GM23338 (cell line): ENCODE results near the gene PNPLA1. TPM values are rescaled to one million over a fixed set of nuclear protein-coding genes. Genes with fewer than 3 reads are reported as not detected.
A peak's percentile ranks its signal among the peaks of the same experiment; 100 is the strongest.

ENCODE experiments used
- ATAC-seq: fragments of 200-7000 bp; cut with Tn5 transposase; 3 replicates; pipeline ENCODE4 v1.9.1; 2020
- DNase-seq: peaks from one replicate; pipeline ENCODE4 v3.0.0-alpha.2; 2015; ENCODE audit warnings: low spot score
- H2AFZ ChIP-seq: fragments of 200-600 bp; sonication (generic); 2 replicates; pipeline ENCODE4 v1.8.0; 2016; ENCODE audit warnings: antibody characterized with exemption, mild to moderate bottlenecking, moderate library complexity
- H3F3A ChIP-seq: fragments of 200-600 bp; sonication (generic); replicated peaks from 2 replicates; pipeline ENCODE4 v1.8.0; 2017; ENCODE audit warnings: antibody characterized with exemption, mixed run types, low read depth
- H3K27ac ChIP-seq: fragments of 200-600 bp; sonication (generic); 2 replicates; pipeline ENCODE4 v1.6.1; 2016; ENCODE audit warnings: low read depth
- H3K27me3 ChIP-seq: fragments of 200-600 bp; sonication (generic); 2 replicates; pipeline ENCODE4 v1.8.0; 2016; ENCODE audit warnings: mild to moderate bottlenecking, mixed run types, moderate library complexity; ENCODE audit not compliant: insufficient read depth
- H3K36me3 ChIP-seq: fragments of 200-600 bp; sonication (generic); 2 replicates; pipeline ENCODE4 v1.8.0; 2016; ENCODE audit warnings: mild to moderate bottlenecking; ENCODE audit not compliant: insufficient read depth
- H3K4me1 ChIP-seq: fragments of 200-600 bp; sonication (generic); 2 replicates; pipeline ENCODE4 v1.8.0; 2016; ENCODE audit warnings: mild to moderate bottlenecking, moderate library complexity; ENCODE audit not compliant: insufficient read depth
- H3K4me2 ChIP-seq: fragments of 200-600 bp; sonication (generic); 2 replicates; pipeline ENCODE4 v1.7.1; 2017; ENCODE audit warnings: mixed run types
- H3K4me3 ChIP-seq: fragments of 200-600 bp; sonication (generic); 2 replicates; pipeline ENCODE4 v1.6.1; 2016; ENCODE audit warnings: mixed run types
- H3K79me2 ChIP-seq: fragments of 200-600 bp; sonication (generic); replicated peaks from 2 replicates; pipeline ENCODE4 v1.8.0; 2017; ENCODE audit warnings: mild to moderate bottlenecking; ENCODE audit not compliant: insufficient read depth
- H3K9me2 ChIP-seq: fragments of 200-600 bp; sonication (generic); 2 replicates; pipeline ENCODE4 v1.8.0; 2017; ENCODE audit not compliant: insufficient read depth
- H4K20me1 ChIP-seq: fragments of 200-600 bp; sonication (generic); replicated peaks from 2 replicates; pipeline ENCODE4 v1.8.0; 2017; ENCODE audit warnings: mild to moderate bottlenecking; ENCODE audit not compliant: insufficient read depth
- H3K27ac Mint-ChIP-seq: 2 replicates; pipeline ENCODE4 v1.8.0; 2020; ENCODE audit warnings: inconsistent platforms, mild to moderate bottlenecking, moderate library complexity, mixed read lengths
- H3K27me3 Mint-ChIP-seq: 3 replicates; pipeline ENCODE4 v1.8.0; 2022; ENCODE audit warnings: low read depth, mild to moderate bottlenecking, moderate library complexity, mixed read lengths, inconsistent platforms; ENCODE audit not compliant: insufficient read depth, poor library complexity
- H3K36me3 Mint-ChIP-seq: 3 replicates; pipeline ENCODE4 v1.8.0; 2021; ENCODE audit warnings: low read depth, mild to moderate bottlenecking, inconsistent platforms, moderate library complexity, mixed read lengths
- H3K4me1 Mint-ChIP-seq: 3 replicates; pipeline ENCODE4 v1.8.0; 2020; ENCODE audit warnings: mild to moderate bottlenecking, inconsistent platforms, mixed read lengths
- H3K4me3 Mint-ChIP-seq: 3 replicates; pipeline ENCODE4 v1.8.0; 2021; ENCODE audit warnings: moderate library complexity, mild to moderate bottlenecking, inconsistent platforms, mixed read lengths
- H3K9me3 Mint-ChIP-seq: 3 replicates; pipeline ENCODE4 v1.8.0; 2020; ENCODE audit warnings: moderate library complexity, mild to moderate bottlenecking, inconsistent platforms, mixed read lengths
- EZH2 ChIP-seq: fragments of 200-600 bp; sonication (generic); IDR thresholded peaks from one replicate; pipeline ENCODE4 v1.8.0; 2017; ENCODE audit warnings: antibody characterized with exemption, mild to moderate bottlenecking, low read depth; ENCODE audit not compliant: unreplicated experiment
- JUNB ChIP-seq: IDR thresholded peaks from one replicate; pipeline ENCODE4 v1.6.1; 2016; ENCODE audit warnings: antibody characterized with exemption; ENCODE audit not compliant: unreplicated experiment
- NANOG ChIP-seq: IDR thresholded peaks from 2 replicates; pipeline ENCODE4 v1.6.1; 2016; ENCODE audit warnings: antibody characterized with exemption, borderline replicate concordance
- POLR2AphosphoS5 ChIP-seq: IDR thresholded peaks from 2 replicates; pipeline ENCODE4 v1.6.1; 2016; ENCODE audit warnings: antibody characterized with exemption, low read depth
- STAT1 ChIP-seq: IDR thresholded peaks from one replicate; pipeline ENCODE4 v1.6.1; 2016; ENCODE audit warnings: antibody characterized with exemption; ENCODE audit not compliant: unreplicated experiment
- ZNF114 ChIP-seq: fragments of 250-450 bp; sonication (Bioruptor Pico); IDR thresholded peaks from 2 replicates; pipeline ENCODE4 v1.5.0; 2020; ENCODE audit warnings: mild to moderate bottlenecking, moderate library complexity
- ZNF331 ChIP-seq: fragments of 250-450 bp; sonication (Bioruptor Pico); IDR thresholded peaks from 2 replicates; pipeline ENCODE4 v1.5.0; 2020; ENCODE audit warnings: low read depth, mild to moderate bottlenecking, moderate library complexity
- polyA plus RNA-seq: library from polyadenylated mRNA; unstranded; fragments of >200 nt; fragmentation: Nextera tagmentation; extraction: Ambion mirVana; gene quantifications from 2 replicates; pipeline ENCODE4 v1.2.1, GENCODE V29; 2016
- total RNA-seq: library from RNA; depleted of rRNA; stranded (reverse); fragments of >200 nt; shearing (Covaris generic); gene quantifications from 2 replicates; pipeline ENCODE4 v1.2.3, GENCODE V29; 2014
- TF ChIP-seq, protein P1 (sequence below): IDR thresholded peaks from 2 replicates; pipeline ENCODE4 v1.6.1; 2016; ENCODE audit warnings: antibody characterized with exemption
- TF ChIP-seq, protein P2 (sequence below): fragments of 250-450 bp; sonication (Bioruptor Pico); IDR thresholded peaks from 2 replicates; pipeline ENCODE4 v1.5.0; 2020; ENCODE audit warnings: mild to moderate bottlenecking, moderate library complexity
- TF ChIP-seq, protein P3 (sequence below): IDR thresholded peaks from one replicate; pipeline ENCODE4 v1.6.1; 2018; ENCODE audit warnings: antibody characterized with exemption; ENCODE audit not compliant: unreplicated experiment

Gene PNPLA1
- total and polyA plus RNA-seq, 2 experiments from 2014 or later, result not detected

DNA sequence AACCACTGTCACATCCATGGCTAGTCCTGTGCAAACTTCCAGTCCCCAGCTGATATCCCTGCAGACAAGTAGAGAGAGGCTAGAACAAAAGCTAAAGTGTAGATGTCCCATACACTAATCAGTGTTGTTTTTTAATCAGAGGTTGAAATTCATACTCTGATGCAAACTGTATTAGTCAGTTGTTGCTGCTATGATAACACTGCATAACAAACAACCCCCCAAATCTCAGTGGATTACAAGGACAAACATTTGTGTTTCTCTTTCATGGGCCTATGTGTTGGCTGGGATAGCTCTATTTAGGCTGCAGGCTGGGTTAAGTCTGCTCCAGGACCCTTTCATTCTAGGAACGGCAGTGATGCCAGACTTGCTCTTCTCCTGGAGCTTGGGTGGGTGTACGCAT, 40.0 kb downstream of the PNPLA1 start:
- H4K20me1 ChIP-seq, result no peaks in the 10 kb centered on the region
- TF ChIP-seq ZNF114 (CRISPR knock-in tag), result no peak
- TF ChIP-seq ZNF331, result no peak
- no peak for TF ChIP-seq JUNB
- TF ChIP-seq EZH2, result no peak
- no peak overlapping the region for H3K4me3 Mint-ChIP-seq
- H3K9me2 ChIP-seq, result no peaks in the 10 kb centered on the region
- H3K27me3 ChIP-seq, result no peaks in the 10 kb centered on the region
- peaks cover 13% of the 10 kb centered on the region; the same call in 2 of the 3 replicates for H3K4me1 Mint-ChIP-seq
- DNase-seq (no peak), ATAC-seq (no peak)
- H3K79me2 ChIP-seq, result no peaks in the 10 kb centered on the region
- peaks cover 5% of the 10 kb centered on the region; the same call in 1 of the 2 replicates for H3K4me1 ChIP-seq
- H3K4me3 ChIP-seq, result no peak overlapping the region
- no peaks in the 10 kb centered on the region for H3K9me3 Mint-ChIP-seq
- H3K36me3 ChIP-seq, result no peaks in the 10 kb centered on the region
- 0 out of 3 replicates have a peak, but pooled peaks cover 3% of the 10 kb centered on the region for H3K36me3 Mint-ChIP-seq
- H2AFZ ChIP-seq, result no peak overlapping the region
- no peak overlapping the region for H3K27ac Mint-ChIP-seq
- no peak overlapping the region for H3K4me2 ChIP-seq
- H3K27me3 Mint-ChIP-seq, result peaks cover 1% of the 10 kb centered on the region
- H3F3A ChIP-seq, result no peaks in the 10 kb centered on the region
- H3K27ac ChIP-seq, result no peak overlapping the region

DNA sequence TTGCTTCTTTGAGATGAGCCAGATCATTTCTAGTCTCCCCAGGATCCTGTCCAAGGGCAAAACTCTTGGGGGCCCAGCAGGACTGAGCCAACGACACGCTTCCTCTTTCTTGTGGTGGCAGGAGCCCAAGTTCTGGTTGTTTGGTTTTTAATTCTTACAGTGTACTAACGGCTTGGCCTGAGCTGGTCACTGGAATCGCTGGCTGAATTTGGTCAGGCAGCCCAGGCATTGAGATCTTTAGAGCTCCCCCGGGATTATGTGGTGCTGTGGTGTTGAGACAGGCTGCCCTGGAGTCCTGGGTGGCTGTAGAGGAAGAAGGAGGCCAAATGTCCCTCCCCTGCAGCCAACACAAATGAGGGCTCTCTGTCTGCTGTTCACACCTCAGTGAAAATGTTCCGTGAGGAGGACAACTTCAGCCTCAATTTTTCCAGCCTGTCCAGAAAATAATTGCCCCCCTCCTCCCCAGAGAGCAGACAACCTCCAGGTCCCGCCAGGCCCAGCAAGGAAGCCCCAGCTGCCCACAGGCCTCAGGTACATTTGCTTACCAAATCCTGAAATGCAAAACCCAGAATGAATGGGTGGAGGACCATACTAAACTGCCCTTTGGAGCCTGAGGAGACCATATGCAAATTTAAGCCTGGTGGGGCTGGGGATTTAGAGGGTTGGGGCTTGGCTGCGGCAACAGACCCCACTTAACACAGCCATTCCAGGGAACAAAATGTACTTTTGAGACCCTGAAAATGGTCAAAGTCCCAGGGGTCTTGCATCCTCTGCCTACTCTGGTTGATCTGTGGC, 43.2 kb downstream of the PNPLA1 start:
- no peak for DNase-seq
- H3F3A ChIP-seq, result no peaks in the 10 kb centered on the region
- H3K4me2 ChIP-seq, result no peak overlapping the region
- Mint-ChIP-seq H3K4me3 (no peak overlapping the region), H3K27me3 (peaks cover 1% of the 10 kb centered on the region), H3K36me3 (0 out of 3 replicates have a peak, but pooled peaks cover 3% of the 10 kb centered on the region), H3K27ac (no peak overlapping the region), H3K4me1 (peaks cover 7% of the 10 kb centered on the region; the same call in 2 of the 3 replicates), H3K9me3 (no peaks in the 10 kb centered on the region)
- no peak overlapping the region for H3K4me3 ChIP-seq
- no peaks in the 10 kb centered on the region for H3K79me2 ChIP-seq
- H3K4me1 ChIP-seq, result no peaks in the 10 kb centered on the region
- no peak overlapping the region for H3K27ac ChIP-seq
- H3K9me2 ChIP-seq, result no peaks in the 10 kb centered on the region
- peak overlapping the region; percentile 70; the same call in 1 of the 2 replicates for H2AFZ ChIP-seq
- H3K27me3 ChIP-seq, result no peaks in the 10 kb centered on the region
- no peak for ATAC-seq
- H4K20me1 ChIP-seq, result no peaks in the 10 kb centered on the region
- H3K36me3 ChIP-seq, result no peaks in the 10 kb centered on the region
- TF ChIP-seq EZH2 (no peak), JUNB (no peak), STAT1 (no peak), POLR2AphosphoS5 (no peak), NANOG (no peak), ZNF114 (CRISPR knock-in tag) (no peak)
- TF ChIP-seq, protein P1, sequence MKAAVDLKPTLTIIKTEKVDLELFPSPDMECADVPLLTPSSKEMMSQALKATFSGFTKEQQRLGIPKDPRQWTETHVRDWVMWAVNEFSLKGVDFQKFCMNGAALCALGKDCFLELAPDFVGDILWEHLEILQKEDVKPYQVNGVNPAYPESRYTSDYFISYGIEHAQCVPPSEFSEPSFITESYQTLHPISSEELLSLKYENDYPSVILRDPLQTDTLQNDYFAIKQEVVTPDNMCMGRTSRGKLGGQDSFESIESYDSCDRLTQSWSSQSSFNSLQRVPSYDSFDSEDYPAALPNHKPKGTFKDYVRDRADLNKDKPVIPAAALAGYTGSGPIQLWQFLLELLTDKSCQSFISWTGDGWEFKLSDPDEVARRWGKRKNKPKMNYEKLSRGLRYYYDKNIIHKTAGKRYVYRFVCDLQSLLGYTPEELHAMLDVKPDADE, result no peak
- TF ChIP-seq, protein P2, sequence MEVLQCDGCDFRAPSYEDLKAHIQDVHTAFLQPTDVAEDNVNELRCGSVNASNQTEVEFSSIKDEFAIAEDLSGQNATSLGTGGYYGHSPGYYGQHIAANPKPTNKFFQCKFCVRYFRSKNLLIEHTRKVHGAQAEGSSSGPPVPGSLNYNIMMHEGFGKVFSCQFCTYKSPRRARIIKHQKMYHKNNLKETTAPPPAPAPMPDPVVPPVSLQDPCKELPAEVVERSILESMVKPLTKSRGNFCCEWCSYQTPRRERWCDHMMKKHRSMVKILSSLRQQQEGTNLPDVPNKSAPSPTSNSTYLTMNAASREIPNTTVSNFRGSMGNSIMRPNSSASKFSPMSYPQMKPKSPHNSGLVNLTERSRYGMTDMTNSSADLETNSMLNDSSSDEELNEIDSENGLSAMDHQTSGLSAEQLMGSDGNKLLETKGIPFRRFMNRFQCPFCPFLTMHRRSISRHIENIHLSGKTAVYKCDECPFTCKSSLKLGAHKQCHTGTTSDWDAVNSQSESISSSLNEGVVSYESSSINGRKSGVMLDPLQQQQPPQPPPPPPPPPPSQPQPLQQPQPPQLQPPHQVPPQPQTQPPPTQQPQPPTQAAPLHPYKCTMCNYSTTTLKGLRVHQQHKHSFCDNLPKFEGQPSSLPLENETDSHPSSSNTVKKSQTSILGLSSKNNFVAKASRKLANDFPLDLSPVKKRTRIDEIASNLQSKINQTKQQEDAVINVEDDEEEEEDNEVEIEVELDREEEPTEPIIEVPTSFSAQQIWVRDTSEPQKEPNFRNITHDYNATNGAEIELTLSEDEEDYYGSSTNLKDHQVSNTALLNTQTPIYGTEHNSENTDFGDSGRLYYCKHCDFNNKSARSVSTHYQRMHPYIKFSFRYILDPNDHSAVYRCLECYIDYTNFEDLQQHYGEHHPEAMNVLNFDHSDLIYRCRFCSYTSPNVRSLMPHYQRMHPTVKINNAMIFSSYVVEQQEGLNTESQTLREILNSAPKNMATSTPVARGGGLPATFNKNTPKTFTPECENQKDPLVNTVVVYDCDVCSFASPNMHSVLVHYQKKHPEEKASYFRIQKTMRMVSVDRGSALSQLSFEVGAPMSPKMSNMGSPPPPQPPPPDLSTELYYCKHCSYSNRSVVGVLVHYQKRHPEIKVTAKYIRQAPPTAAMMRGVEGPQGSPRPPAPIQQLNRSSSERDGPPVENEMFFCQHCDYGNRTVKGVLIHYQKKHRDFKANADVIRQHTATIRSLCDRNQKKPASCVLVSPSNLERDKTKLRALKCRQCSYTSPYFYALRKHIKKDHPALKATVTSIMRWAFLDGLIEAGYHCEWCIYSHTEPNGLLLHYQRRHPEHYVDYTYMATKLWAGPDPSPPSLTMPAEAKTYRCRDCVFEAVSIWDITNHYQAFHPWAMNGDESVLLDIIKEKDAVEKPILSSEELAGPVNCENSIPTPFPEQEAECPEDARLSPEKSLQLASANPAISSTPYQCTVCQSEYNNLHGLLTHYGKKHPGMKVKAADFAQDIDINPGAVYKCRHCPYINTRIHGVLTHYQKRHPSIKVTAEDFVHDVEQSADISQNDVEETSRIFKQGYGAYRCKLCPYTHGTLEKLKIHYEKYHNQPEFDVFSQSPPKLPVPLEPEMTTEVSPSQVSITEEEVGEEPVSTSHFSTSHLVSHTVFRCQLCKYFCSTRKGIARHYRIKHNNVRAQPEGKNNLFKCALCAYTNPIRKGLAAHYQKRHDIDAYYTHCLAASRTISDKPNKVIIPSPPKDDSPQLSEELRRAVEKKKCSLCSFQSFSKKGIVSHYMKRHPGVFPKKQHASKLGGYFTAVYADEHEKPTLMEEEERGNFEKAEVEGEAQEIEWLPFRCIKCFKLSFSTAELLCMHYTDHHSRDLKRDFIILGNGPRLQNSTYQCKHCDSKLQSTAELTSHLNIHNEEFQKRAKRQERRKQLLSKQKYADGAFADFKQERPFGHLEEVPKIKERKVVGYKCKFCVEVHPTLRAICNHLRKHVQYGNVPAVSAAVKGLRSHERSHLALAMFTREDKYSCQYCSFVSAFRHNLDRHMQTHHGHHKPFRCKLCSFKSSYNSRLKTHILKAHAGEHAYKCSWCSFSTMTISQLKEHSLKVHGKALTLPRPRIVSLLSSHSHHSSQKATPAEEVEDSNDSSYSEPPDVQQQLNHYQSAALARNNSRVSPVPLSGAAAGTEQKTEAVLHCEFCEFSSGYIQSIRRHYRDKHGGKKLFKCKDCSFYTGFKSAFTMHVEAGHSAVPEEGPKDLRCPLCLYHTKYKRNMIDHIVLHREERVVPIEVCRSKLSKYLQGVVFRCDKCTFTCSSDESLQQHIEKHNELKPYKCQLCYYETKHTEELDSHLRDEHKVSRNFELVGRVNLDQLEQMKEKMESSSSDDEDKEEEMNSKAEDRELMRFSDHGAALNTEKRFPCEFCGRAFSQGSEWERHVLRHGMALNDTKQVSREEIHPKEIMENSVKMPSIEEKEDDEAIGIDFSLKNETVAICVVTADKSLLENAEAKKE (CRISPR knock-in tag), result no peak
- TF ChIP-seq, protein P3, sequence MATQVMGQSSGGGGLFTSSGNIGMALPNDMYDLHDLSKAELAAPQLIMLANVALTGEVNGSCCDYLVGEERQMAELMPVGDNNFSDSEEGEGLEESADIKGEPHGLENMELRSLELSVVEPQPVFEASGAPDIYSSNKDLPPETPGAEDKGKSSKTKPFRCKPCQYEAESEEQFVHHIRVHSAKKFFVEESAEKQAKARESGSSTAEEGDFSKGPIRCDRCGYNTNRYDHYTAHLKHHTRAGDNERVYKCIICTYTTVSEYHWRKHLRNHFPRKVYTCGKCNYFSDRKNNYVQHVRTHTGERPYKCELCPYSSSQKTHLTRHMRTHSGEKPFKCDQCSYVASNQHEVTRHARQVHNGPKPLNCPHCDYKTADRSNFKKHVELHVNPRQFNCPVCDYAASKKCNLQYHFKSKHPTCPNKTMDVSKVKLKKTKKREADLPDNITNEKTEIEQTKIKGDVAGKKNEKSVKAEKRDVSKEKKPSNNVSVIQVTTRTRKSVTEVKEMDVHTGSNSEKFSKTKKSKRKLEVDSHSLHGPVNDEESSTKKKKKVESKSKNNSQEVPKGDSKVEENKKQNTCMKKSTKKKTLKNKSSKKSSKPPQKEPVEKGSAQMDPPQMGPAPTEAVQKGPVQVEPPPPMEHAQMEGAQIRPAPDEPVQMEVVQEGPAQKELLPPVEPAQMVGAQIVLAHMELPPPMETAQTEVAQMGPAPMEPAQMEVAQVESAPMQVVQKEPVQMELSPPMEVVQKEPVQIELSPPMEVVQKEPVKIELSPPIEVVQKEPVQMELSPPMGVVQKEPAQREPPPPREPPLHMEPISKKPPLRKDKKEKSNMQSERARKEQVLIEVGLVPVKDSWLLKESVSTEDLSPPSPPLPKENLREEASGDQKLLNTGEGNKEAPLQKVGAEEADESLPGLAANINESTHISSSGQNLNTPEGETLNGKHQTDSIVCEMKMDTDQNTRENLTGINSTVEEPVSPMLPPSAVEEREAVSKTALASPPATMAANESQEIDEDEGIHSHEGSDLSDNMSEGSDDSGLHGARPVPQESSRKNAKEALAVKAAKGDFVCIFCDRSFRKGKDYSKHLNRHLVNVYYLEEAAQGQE, result no peak
